SW 1271 (cell line): ENCODE data around the gene APCDD1.
"Not testable (repeated sequence)": the region's sequence is repeated elsewhere in the genome, so short reads cannot be mapped to it uniquely, and the experiment has no call there.

Experiments
- DNase-seq, 2 experiments: peaks; one replicate each; lab custom pipeline; 2025; lab: John Stamatoyannopoulos, UW

Gene APCDD1

DNA sequence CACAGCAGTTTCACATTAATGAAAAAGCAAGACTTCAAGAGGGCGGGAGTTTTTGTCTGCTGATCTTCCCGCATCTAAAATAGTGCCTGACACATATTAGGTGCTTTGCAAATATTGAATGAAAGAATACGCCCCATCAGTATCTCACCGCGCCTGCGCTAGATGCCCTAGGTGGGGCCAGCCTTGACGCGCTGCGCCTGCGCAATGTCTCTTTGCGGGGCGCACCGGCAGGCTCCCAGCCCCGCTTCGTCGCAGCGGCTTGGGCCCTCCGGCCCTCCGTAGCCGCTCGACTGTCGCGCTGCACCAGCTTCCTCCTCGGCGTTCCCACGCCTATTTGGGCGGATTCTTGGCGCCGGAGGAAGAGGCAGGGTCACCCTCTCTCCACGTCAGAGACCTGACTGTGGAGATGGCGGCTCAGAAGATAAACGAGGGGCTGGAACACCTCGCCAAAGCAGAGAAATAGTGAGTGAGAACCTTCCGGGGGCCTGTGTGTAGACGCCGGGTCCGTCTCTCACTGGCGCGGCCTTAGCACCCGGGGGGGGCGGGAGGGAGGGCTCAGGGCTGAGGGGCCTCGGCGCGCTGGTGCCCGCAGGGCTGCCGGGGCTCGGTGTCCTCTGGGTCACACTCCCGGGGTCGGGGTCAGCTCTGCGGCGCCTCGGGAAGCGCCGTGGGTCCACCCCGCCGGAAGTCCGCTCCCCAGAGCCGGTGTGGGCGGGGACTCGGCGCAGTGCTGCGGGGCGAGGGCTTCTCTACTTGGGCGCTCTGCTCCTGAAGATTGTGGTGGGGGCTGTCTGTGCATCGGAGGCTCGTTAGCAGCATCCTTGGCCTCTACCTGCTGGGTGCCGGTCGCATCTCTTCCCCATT lies 71.5 kb downstream of the APCDD1 start, which contains the start of gene NAPG:
NAPG (plus strand) TSS at position 331 of the 864 bp plus-strand sequence; CDS start at position 407, 76 bp downstream.
- DNase-seq, result peak; percentile 37 to 80

DNA sequence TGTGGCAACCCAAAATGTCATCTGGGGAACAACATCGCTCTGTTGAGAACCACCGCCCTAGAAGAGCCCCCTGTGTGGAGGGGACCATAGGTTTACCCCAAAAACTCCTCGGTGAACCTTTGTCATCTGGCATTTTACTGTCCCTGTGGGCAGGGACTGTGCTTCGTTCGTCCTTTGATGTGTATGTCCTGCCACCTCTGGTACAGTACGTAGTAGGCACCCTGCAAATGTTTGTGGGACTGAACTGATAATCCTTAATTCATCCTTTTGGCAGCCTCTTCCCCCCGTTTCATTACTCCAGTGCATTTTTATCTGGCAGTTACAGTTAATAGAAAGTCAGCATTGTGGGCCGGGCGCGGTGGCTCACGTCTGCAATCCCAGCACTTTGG lies 72.1 kb downstream of the APCDD1 start:
- no peak for DNase-seq

DNA sequence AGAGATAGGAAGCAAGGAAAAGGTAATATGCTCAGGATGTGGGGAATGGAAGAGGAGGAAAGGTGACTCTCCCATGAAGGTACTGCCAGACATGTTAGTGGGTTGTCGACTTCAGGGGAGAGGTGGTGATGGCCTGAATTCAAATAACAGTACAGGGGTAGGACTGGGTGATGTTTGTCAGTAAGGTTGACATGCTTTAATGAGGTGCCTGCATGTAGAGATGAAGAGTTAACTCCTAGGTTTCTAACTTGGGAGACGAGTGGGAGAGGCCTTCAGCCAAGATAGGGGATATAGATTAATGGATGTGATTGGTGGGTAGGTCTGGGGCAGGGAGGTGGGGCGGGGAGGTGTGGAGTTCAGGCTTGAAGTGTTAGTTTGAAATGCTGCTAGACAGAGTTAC lies 74.0 kb downstream of the APCDD1 start:
- no peak for DNase-seq

DNA sequence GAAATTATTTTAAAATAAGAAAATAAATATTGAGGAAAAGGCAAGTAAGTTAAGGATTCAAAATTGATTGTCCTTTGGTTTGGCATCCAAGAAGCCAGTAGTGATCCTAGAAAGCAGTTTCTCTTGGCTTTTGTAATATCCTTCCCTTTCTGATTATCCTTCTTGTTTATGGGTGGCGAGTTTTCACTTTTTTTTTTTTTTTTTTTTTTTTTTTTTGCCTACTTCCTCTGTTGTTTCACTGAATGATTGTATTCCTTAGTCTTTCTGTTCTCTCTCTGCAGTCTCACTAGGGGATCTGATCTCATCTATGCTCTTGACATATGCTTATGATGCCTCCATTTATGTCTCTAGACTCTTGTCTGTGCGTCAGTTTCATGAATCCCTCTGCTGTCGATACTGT lies 75.6 kb downstream of the APCDD1 start:
- no peak for DNase-seq

DNA sequence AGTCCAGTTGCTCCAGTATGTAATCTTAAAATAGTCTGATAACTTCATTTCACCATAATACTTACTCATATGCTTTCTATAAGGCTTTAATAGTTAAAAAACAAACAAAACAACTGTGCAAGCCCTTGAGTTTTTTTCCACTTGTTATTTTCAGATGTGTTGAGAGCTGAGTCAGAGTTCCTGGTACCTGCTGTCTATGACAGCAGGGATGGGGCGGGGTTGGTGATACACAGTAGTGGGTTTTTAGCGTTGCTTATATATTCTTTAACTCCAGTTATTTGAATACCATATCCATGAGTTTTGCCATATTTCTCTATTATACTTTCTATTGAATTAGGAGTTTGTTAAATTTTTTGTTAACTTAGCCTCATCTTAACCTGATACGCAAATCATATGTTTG lies 76.4 kb downstream of the APCDD1 start:
- no peak for DNase-seq

DNA sequence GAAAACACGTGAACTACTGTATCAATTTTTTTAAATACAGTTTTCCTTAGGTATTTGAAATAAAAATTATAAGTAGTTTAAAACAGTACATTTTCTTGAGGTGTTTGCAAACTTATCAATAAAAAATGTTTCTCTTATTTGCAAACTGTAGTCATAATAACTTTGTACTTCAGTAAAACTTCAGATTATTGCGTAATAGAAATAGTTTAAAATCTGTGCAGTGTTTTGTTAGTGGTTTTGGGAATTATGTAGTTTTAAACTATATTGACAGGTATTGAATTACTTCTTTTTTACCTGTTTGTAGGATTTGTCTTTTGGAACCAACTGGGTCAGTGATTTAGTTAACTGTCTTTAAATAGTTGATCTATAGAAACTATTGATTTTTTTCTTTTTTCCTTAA lies 78.7 kb downstream of the APCDD1 start:
- DNase-seq, result no peak

DNA sequence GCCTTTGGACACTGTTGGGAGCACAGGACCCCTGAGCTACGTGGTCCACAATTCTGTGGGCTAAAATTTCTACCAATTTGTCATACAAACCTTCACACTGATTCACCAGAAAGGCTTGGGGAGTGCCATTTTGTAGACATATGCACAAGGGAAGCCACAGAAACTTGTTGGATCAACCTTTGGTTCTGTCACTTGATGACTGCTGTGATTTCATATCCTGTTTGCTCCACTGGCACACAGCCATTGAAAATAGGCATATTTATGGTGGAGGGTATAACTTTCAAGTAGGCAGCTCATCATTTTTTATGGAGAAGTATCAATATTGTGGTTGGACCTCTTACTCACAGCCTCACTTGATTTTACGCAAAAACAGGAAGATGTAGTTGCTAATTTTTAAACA lies 81.8 kb downstream of the APCDD1 start:
- no peak for DNase-seq

DNA sequence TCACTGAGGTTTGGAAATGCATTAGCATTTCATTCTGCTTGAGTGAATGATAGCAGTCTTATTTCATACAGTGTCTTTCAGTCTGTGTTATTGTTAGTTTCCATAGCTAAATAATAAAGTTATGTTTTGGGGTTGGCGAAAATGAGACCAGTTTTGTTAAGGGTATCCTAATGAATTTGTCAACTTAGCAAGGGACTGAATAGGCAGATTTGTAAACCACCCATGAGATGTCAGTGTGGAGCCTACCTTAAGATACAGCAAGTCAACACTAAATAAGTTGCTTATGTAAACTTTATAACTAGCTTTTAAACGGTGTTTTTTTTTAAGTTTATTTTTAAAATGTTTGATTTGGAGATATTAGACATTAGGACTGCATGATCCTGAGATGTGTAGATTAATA lies 83.3 kb downstream of the APCDD1 start:
- DNase-seq, result no peak

DNA sequence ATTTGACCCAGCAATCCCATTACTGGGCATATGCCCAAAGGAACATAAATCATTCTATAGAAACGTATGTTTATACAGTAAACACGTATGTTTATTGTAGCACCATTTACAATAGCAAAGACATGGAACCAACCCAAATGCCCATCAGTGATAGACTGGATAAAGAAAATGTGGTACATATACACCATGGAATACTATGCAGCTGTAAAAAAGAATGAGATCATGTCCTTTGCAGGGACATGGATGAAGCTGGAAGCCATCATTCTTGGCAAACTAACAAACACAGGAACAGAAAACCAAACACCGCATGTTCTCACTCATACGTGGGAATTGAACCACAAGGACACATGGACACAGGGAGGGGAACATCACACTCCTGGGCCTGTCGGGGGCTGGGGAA lies 84.7 kb downstream of the APCDD1 start:
- not testable (repeated sequence) for DNase-seq
